ENCODE results near the gene CABP4.
"Not testable (repeated sequence)": the region's sequence is repeated elsewhere in the genome, so short reads cannot be mapped to it uniquely, and the experiment has no call there.

Gene CABP4

GRCh38 chr11:67476692-67477091 is 21.5 kb downstream of the CABP4 start:
- H3K9me3 ChIP-seq (ENCODE audit: low read length); H3K4me1 ChIP-seq (ENCODE audit: insufficient read depth, low read length); H3K36me3 ChIP-seq (ENCODE audit: insufficient read depth, low read length); H2AFZ ChIP-seq (ENCODE audit: low read depth, low read length); H3K27me3 ChIP-seq (ENCODE audit: insufficient read depth, low read length); H3K4me3 ChIP-seq (ENCODE audit: low read length): not testable (repeated sequence)

- not testable (repeated sequence) for H3K4me3 ChIP-seq (ENCODE audit: low read length); H3K36me3 ChIP-seq (ENCODE audit: insufficient read depth, low read length); H2AFZ ChIP-seq (ENCODE audit: low read depth, low read length); H3K4me1 ChIP-seq (ENCODE audit: insufficient read depth, low read length); H3K9me3 ChIP-seq (ENCODE audit: low read length); H3K27me3 ChIP-seq (ENCODE audit: insufficient read depth, low read length)
Measured at GRCh38 chr11:67477344-67478050, 22.3 kb downstream of the CABP4 start.

GRCh38 chr11:67482275-67482826 is 27.2 kb downstream of the CABP4 start:
- H3K4me1 ChIP-seq (ENCODE audit: insufficient read depth, low read length) = peaks cover 6% of the 10 kb centered on the region
- H3K27me3 ChIP-seq (ENCODE audit: insufficient read depth, low read length) = no peaks in the 10 kb centered on the region
- peak overlapping the region; percentile 64 for H2AFZ ChIP-seq (ENCODE audit: low read depth, low read length)
- no peaks in the 10 kb centered on the region for H3K9me3 ChIP-seq (ENCODE audit: low read length)
- peaks cover 5% of the 10 kb centered on the region for H3K36me3 ChIP-seq (ENCODE audit: insufficient read depth, low read length)
- H3K4me3 ChIP-seq (ENCODE audit: low read length) = peak overlapping the region; percentile 58

GRCh38 chr11:67482827-67483798 is 28.0 kb downstream of the CABP4 start, which contains the start of gene AIP:
Gene AIP, plus strand, starts transcription at chr11:67483026. Its CDS starts 133 bp downstream, at chr11:67483159.
- Histone ChIP-seq H3K4me3 (ENCODE audit: low read length) (peak within 1 kb of the TSS; percentile 58), H2AFZ (ENCODE audit: low read depth, low read length) (peak within 1 kb of the TSS; percentile 64), H3K27me3 (ENCODE audit: insufficient read depth, low read length) (no peaks in the 10 kb centered on the region), H3K36me3 (ENCODE audit: insufficient read depth, low read length) (peaks cover 9% of the 10 kb centered on the region), H3K9me3 (ENCODE audit: low read length) (no peaks in the 10 kb centered on the region), H3K4me1 (ENCODE audit: insufficient read depth, low read length) (peaks cover 6% of the 10 kb centered on the region)

GRCh38 chr11:67483831-67484665 is 28.9 kb downstream of the CABP4 start:
- H3K27me3 ChIP-seq (ENCODE audit: insufficient read depth, low read length) = no peaks in the 10 kb centered on the region
- H3K4me1 ChIP-seq (ENCODE audit: insufficient read depth, low read length) = peaks cover 6% of the 10 kb centered on the region
- H2AFZ ChIP-seq (ENCODE audit: low read depth, low read length) = no peak overlapping the region
- peak overlapping the region; percentile 58 for H3K4me3 ChIP-seq (ENCODE audit: low read length)
- H3K9me3 ChIP-seq (ENCODE audit: low read length) = no peaks in the 10 kb centered on the region
- H3K36me3 ChIP-seq (ENCODE audit: insufficient read depth, low read length) = peaks cover 11% of the 10 kb centered on the region

- no peaks in the 10 kb centered on the region for H3K9me3 ChIP-seq (ENCODE audit: low read length)
- peaks cover 6% of the 10 kb centered on the region for H3K4me1 ChIP-seq (ENCODE audit: insufficient read depth, low read length)
- H3K4me3 ChIP-seq (ENCODE audit: low read length) = no peak overlapping the region
- no peaks in the 10 kb centered on the region for H3K27me3 ChIP-seq (ENCODE audit: insufficient read depth, low read length)
- peaks cover 14% of the 10 kb centered on the region for H3K36me3 ChIP-seq (ENCODE audit: insufficient read depth, low read length)
- H2AFZ ChIP-seq (ENCODE audit: low read depth, low read length) = no peak overlapping the region
Measured at GRCh38 chr11:67484847-67485311, 29.7 kb downstream of the CABP4 start.

GRCh38 chr11:67485873-67486361 is 30.8 kb downstream of the CABP4 start:
- not testable (repeated sequence) for H3K9me3 ChIP-seq (ENCODE audit: low read length); H2AFZ ChIP-seq (ENCODE audit: low read depth, low read length); H3K27me3 ChIP-seq (ENCODE audit: insufficient read depth, low read length); H3K4me3 ChIP-seq (ENCODE audit: low read length)
- H3K36me3 ChIP-seq (ENCODE audit: insufficient read depth, low read length) = peaks cover 23% of the 10 kb centered on the region
- H3K4me1 ChIP-seq (ENCODE audit: insufficient read depth, low read length) = peaks cover 10% of the 10 kb centered on the region

GRCh38 chr11:67486481-67487195 is 31.5 kb downstream of the CABP4 start:
- Histone ChIP-seq H3K9me3 (ENCODE audit: low read length) (no peaks in the 10 kb centered on the region), H3K4me1 (ENCODE audit: insufficient read depth, low read length) (peaks cover 12% of the 10 kb centered on the region), H2AFZ (ENCODE audit: low read depth, low read length) (no peak overlapping the region), H3K36me3 (ENCODE audit: insufficient read depth, low read length) (peaks cover 30% of the 10 kb centered on the region), H3K4me3 (ENCODE audit: low read length) (no peak overlapping the region), H3K27me3 (ENCODE audit: insufficient read depth, low read length) (no peaks in the 10 kb centered on the region)

GRCh38 chr11:67489203-67489884 is 34.2 kb downstream of the CABP4 start:
- Histone ChIP-seq H2AFZ (ENCODE audit: low read depth, low read length) (no peak overlapping the region), H3K36me3 (ENCODE audit: insufficient read depth, low read length) (peaks cover 55% of the 10 kb centered on the region), H3K4me3 (ENCODE audit: low read length) (no peak overlapping the region), H3K27me3 (ENCODE audit: insufficient read depth, low read length) (no peaks in the 10 kb centered on the region), H3K9me3 (ENCODE audit: low read length) (no peaks in the 10 kb centered on the region), H3K4me1 (ENCODE audit: insufficient read depth, low read length) (peaks cover 6% of the 10 kb centered on the region)

- H2AFZ ChIP-seq (ENCODE audit: low read depth, low read length) = no peak overlapping the region
- H3K27me3 ChIP-seq (ENCODE audit: insufficient read depth, low read length) = no peaks in the 10 kb centered on the region
- H3K36me3 ChIP-seq (ENCODE audit: insufficient read depth, low read length) = peaks cover 56% of the 10 kb centered on the region
- no peak overlapping the region for H3K4me3 ChIP-seq (ENCODE audit: low read length)
- peaks cover 6% of the 10 kb centered on the region for H3K4me1 ChIP-seq (ENCODE audit: insufficient read depth, low read length)
- H3K9me3 ChIP-seq (ENCODE audit: low read length) = no peaks in the 10 kb centered on the region
Measured at GRCh38 chr11:67489885-67490726, 35.0 kb downstream of the CABP4 start.

- Histone ChIP-seq H3K9me3 (ENCODE audit: low read length) (no peaks in the 10 kb centered on the region), H2AFZ (ENCODE audit: low read depth, low read length) (no peak overlapping the region), H3K27me3 (ENCODE audit: insufficient read depth, low read length) (no peaks in the 10 kb centered on the region), H3K4me3 (ENCODE audit: low read length) (no peak overlapping the region), H3K36me3 (ENCODE audit: insufficient read depth, low read length) (peaks cover 62% of the 10 kb centered on the region), H3K4me1 (ENCODE audit: insufficient read depth, low read length) (peaks cover 6% of the 10 kb centered on the region)
Measured at GRCh38 chr11:67490727-67491065, 35.5 kb downstream of the CABP4 start.
